ENCODE measurements around the gene DPH5.

DPH5 gene

DNA sequence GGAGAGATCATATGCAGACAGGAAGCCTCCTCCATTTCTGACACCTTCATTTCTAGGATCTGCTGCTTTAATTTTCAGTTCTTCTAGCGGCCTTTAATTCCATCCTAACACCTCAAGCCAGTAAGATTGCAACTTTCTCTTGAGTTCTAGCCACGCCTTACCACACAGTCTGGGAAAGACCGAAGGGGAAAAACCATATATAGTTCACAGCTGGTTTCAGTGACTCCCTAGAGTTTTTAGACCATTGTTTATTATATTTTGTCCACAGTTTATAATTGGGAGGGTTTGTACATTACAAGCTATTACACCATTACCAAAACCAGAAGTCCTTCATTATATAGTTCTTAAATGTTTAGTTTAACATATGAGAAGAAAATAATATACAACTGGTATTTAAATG lies 37.5 kb downstream of the DPH5 start:
- no peak overlapping the region for H3K9ac ChIP-seq (ENCODE audit: insufficient read length, low read depth)
- H3K36me3 ChIP-seq (ENCODE audit: insufficient read depth, insufficient read length, low read length) = peaks cover 43% of the 10 kb centered on the region
- no peaks in the 10 kb centered on the region for H3K27me3 ChIP-seq (ENCODE audit: insufficient read depth, insufficient read length)
- H3K4me1 ChIP-seq (ENCODE audit: insufficient read depth, insufficient read length) = no peaks in the 10 kb centered on the region
- TF ChIP-seq SUZ12 (IDR thresholded peaks at IDR 0.05; ENCODE audit: extremely low read depth, insufficient read depth, insufficient read length) (no peak), ZNF274 (IDR thresholded peaks at IDR 0.05; ENCODE audit: low read depth, low read length) (no peak), YY1 (IDR thresholded peaks at IDR 0.05; ENCODE audit: insufficient read depth, insufficient read length) (no peak)
- no peak for DNase-seq (ENCODE audit: low read depth, low spot score)
- no peak overlapping the region for H3K4me3 ChIP-seq (ENCODE audit: insufficient read length, low read depth)
- H3K9me3 ChIP-seq (ENCODE audit: insufficient read depth, low read length) = no peaks in the 10 kb centered on the region

DNA sequence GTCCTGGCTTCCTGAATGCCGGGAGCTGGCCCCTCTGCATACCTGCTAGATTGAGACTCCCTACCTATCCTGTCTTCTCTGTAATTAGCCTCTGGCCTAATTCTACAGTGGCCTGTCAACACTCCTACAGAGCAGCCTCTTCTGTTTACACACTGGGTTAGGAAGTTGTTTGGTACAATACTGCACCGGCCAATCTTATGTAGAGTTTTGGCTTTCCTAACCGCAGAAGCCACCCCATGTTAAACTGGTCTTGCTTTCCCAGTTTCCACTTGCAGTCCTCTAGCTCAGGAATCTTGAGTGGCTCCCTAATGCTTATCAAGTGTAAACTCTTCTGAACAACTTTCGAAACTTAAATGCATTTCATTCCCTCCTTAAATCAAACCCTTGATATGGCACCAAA lies 42.8 kb downstream of the DPH5 start:
- Histone ChIP-seq H3K9me3 (ENCODE audit: insufficient read depth, low read length) (no peaks in the 10 kb centered on the region), H3K27me3 (ENCODE audit: insufficient read depth, insufficient read length) (no peaks in the 10 kb centered on the region), H3K36me3 (ENCODE audit: insufficient read depth, insufficient read length, low read length) (peaks cover 12% of the 10 kb centered on the region), H3K4me1 (ENCODE audit: insufficient read depth, insufficient read length) (no peaks in the 10 kb centered on the region), H3K9ac (ENCODE audit: insufficient read length, low read depth) (no peak overlapping the region), H3K4me3 (ENCODE audit: insufficient read length, low read depth) (no peak overlapping the region)
- TF ChIP-seq YY1 (IDR thresholded peaks at IDR 0.05; ENCODE audit: insufficient read depth, insufficient read length) (no peak), SUZ12 (IDR thresholded peaks at IDR 0.05; ENCODE audit: extremely low read depth, insufficient read depth, insufficient read length) (no peak), ZNF274 (IDR thresholded peaks at IDR 0.05; ENCODE audit: low read depth, low read length) (no peak)
- DNase-seq (ENCODE audit: low read depth, low spot score) = no peak

DNA sequence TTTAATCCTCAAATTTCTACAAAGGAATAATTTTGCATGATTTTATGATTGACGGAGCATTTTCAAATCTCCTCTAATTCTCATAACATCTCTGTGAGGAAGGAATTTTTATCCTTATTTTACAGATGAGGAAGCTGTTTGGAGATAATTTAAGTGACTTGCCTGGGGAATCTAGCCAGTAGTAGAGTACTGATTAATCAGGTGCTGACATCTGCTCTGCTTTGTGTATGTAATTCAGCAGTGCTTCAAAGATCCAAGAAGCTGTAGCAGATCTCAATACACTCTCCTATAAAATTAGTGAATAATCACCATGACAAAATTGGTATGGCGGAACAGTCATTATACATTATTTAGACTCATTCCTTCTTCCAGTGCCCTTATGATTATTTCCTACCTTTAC lies 46.0 kb downstream of the DPH5 start:
- no peak overlapping the region for H3K4me3 ChIP-seq (ENCODE audit: insufficient read length, low read depth)
- H3K27me3 ChIP-seq (ENCODE audit: insufficient read depth, insufficient read length) = no peaks in the 10 kb centered on the region
- peaks cover 13% of the 10 kb centered on the region for H3K36me3 ChIP-seq (ENCODE audit: insufficient read depth, insufficient read length, low read length)
- H3K9me3 ChIP-seq (ENCODE audit: insufficient read depth, low read length) = no peaks in the 10 kb centered on the region
- DNase-seq (ENCODE audit: low read depth, low spot score) = no peak
- TF ChIP-seq YY1 (IDR thresholded peaks at IDR 0.05; ENCODE audit: insufficient read depth, insufficient read length) (no peak), SUZ12 (IDR thresholded peaks at IDR 0.05; ENCODE audit: extremely low read depth, insufficient read depth, insufficient read length) (no peak)
- no peaks in the 10 kb centered on the region for H3K4me1 ChIP-seq (ENCODE audit: insufficient read depth, insufficient read length)
- no peak overlapping the region for H3K9ac ChIP-seq (ENCODE audit: insufficient read length, low read depth)

DNA sequence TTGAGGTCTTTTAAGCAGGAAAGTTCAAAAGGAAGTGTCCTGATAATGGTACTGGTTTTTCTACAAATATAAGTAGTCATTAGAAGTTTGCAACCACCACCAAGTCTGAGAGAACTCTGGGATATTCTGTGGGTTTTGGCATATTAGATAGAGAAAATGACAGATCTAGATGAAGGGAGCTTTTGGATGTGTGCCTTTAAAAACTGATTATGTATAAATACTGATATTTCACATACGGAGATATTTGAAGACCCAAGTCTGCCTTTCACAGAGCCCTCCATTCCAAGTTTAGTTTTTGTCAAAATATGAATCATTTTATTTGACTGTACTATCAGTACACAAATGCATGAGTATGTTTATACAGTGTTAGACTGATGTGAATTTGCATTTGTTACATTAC lies 48.6 kb downstream of the DPH5 start:
- Histone ChIP-seq H3K36me3 (ENCODE audit: insufficient read depth, insufficient read length, low read length) (peaks cover 6% of the 10 kb centered on the region), H3K9ac (ENCODE audit: insufficient read length, low read depth) (no peak overlapping the region), H3K9me3 (ENCODE audit: insufficient read depth, low read length) (no peaks in the 10 kb centered on the region), H3K27me3 (ENCODE audit: insufficient read depth, insufficient read length) (no peaks in the 10 kb centered on the region), H3K4me3 (ENCODE audit: insufficient read length, low read depth) (no peak overlapping the region), H3K4me1 (ENCODE audit: insufficient read depth, insufficient read length) (no peaks in the 10 kb centered on the region)
- DNase-seq (ENCODE audit: low read depth, low spot score) = no peak
- TF ChIP-seq ZNF274 (IDR thresholded peaks at IDR 0.05; ENCODE audit: low read depth, low read length) (no peak), SUZ12 (IDR thresholded peaks at IDR 0.05; ENCODE audit: extremely low read depth, insufficient read depth, insufficient read length) (no peak), YY1 (IDR thresholded peaks at IDR 0.05; ENCODE audit: insufficient read depth, insufficient read length) (no peak)

DNA sequence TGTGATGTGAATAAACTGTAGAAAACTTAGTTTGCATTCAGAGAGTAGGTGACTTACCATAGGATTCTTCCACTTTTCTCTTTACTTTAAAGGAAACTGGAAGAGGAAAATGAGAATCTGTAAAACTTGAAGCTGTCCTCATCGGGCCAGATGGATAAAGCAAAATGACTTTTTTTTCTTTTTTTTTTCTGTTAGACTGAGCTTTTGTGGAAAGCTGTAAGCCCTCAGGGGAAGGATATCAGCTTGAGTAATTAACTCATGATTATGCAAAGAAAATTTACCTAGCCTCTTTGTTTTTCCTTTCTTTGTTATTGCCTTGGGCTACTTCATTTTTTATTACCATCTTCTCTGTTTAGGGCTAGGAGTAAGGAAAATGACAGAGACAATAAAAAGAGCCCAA lies 53.4 kb downstream of the DPH5 start:
- Histone ChIP-seq H3K4me1 (ENCODE audit: insufficient read depth, insufficient read length) (no peaks in the 10 kb centered on the region), H3K27me3 (ENCODE audit: insufficient read depth, insufficient read length) (no peaks in the 10 kb centered on the region), H3K4me3 (ENCODE audit: insufficient read length, low read depth) (no peak overlapping the region), H3K36me3 (ENCODE audit: insufficient read depth, insufficient read length, low read length) (peaks cover 9% of the 10 kb centered on the region), H3K9ac (ENCODE audit: insufficient read length, low read depth) (no peak overlapping the region), H3K9me3 (ENCODE audit: insufficient read depth, low read length) (no peaks in the 10 kb centered on the region)
- no peak for TF ChIP-seq SUZ12 (IDR thresholded peaks at IDR 0.05; ENCODE audit: extremely low read depth, insufficient read depth, insufficient read length)
- TF ChIP-seq ZNF274 (IDR thresholded peaks at IDR 0.05; ENCODE audit: low read depth, low read length) = no peak
- no peak for TF ChIP-seq YY1 (IDR thresholded peaks at IDR 0.05; ENCODE audit: insufficient read depth, insufficient read length)
- DNase-seq (ENCODE audit: low read depth, low spot score) = no peak

DNA sequence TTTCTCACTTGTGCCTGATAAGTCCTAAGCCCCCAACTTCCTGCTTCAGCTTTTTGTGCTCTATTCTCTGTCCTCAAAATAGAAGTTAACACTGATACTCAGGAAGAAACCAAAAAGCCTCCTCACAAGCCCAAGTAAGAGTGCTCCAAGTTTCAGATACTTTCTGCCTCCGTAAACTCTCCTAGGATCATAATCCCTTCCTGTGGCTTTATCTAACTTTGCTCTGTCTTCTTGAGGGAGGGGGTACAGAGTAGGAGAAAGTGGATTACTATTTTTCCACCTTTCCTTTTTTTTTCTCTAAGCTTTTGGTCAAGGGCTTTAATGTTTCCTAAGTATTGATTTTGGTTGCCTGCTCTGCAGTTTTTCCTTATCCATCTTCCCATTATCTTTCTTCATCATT lies 54.6 kb downstream of the DPH5 start:
- TF ChIP-seq ZNF274 (IDR thresholded peaks at IDR 0.05; ENCODE audit: low read depth, low read length) (no peak), SUZ12 (IDR thresholded peaks at IDR 0.05; ENCODE audit: extremely low read depth, insufficient read depth, insufficient read length) (no peak), YY1 (IDR thresholded peaks at IDR 0.05; ENCODE audit: insufficient read depth, insufficient read length) (no peak)
- no peak overlapping the region for H3K4me3 ChIP-seq (ENCODE audit: insufficient read length, low read depth)
- H3K9me3 ChIP-seq (ENCODE audit: insufficient read depth, low read length) = no peaks in the 10 kb centered on the region
- no peak for DNase-seq (ENCODE audit: low read depth, low spot score)
- no peaks in the 10 kb centered on the region for H3K27me3 ChIP-seq (ENCODE audit: insufficient read depth, insufficient read length)
- no peak overlapping the region for H3K9ac ChIP-seq (ENCODE audit: insufficient read length, low read depth)
- H3K4me1 ChIP-seq (ENCODE audit: insufficient read depth, insufficient read length) = no peaks in the 10 kb centered on the region
- H3K36me3 ChIP-seq (ENCODE audit: insufficient read depth, insufficient read length, low read length) = peaks cover 15% of the 10 kb centered on the region

DNA sequence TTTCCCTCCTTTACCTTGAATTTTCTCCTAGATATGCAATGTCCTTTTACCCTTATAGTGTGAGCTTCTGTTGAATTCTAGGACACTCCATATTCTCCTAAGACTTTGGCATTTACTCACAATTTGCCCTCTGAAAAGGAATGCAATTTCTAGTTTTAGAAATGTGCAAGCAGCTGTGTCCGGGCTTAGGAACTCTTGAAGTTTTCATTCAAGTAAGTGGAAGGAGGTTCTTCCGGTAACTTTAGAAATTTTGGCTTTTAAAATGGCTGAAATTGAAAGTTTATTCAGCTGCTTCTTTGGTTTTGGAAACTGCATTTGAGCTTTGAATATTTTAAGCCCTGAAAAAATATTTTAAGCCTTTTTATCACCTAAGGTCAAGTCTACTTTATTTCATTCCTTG lies 56.3 kb downstream of the DPH5 start:
- no peak for TF ChIP-seq SUZ12 (IDR thresholded peaks at IDR 0.05; ENCODE audit: extremely low read depth, insufficient read depth, insufficient read length)
- TF ChIP-seq YY1 (IDR thresholded peaks at IDR 0.05; ENCODE audit: insufficient read depth, insufficient read length) = no peak
- no peak for TF ChIP-seq ZNF274 (IDR thresholded peaks at IDR 0.05; ENCODE audit: low read depth, low read length)
- H3K9ac ChIP-seq (ENCODE audit: insufficient read length, low read depth) = no peak overlapping the region
- DNase-seq (ENCODE audit: low read depth, low spot score) = no peak

DNA sequence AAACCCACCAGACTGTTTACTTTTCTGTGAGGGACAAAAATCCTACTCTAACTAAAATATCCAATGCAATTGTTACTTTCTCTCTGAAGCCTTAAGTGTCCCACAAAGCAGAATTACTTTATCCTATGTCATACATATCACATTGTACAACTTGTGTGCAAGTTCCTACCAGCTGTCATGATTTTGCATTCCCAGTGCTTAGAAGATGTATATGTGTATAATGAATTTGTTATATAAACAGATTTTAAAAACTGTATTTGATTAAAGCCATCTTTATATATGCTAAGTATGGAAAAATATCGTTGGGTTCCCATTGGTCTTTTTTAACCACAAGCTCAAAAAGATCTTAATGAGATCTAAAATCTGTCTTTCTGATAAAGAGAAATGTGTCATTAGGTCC lies 57.0 kb downstream of the DPH5 start:
- peaks cover 25% of the 10 kb centered on the region for H3K36me3 ChIP-seq (ENCODE audit: insufficient read depth, insufficient read length, low read length)
- TF ChIP-seq ZNF274 (IDR thresholded peaks at IDR 0.05; ENCODE audit: low read depth, low read length) (no peak), SUZ12 (IDR thresholded peaks at IDR 0.05; ENCODE audit: extremely low read depth, insufficient read depth, insufficient read length) (no peak), YY1 (IDR thresholded peaks at IDR 0.05; ENCODE audit: insufficient read depth, insufficient read length) (no peak)
- no peak overlapping the region for H3K9ac ChIP-seq (ENCODE audit: insufficient read length, low read depth)
- no peaks in the 10 kb centered on the region for H3K27me3 ChIP-seq (ENCODE audit: insufficient read depth, insufficient read length)
- H3K9me3 ChIP-seq (ENCODE audit: insufficient read depth, low read length) = no peaks in the 10 kb centered on the region
- no peaks in the 10 kb centered on the region for H3K4me1 ChIP-seq (ENCODE audit: insufficient read depth, insufficient read length)
- H3K4me3 ChIP-seq (ENCODE audit: insufficient read length, low read depth) = no peak overlapping the region
- no peak for DNase-seq (ENCODE audit: low read depth, low spot score)

More for the DNA sequence above, 56.3 kb downstream of the DPH5 start:
- Histone ChIP-seq H3K36me3 (ENCODE audit: insufficient read depth, insufficient read length, low read length) (peaks cover 24% of the 10 kb centered on the region), H3K9me3 (ENCODE audit: insufficient read depth, low read length) (no peaks in the 10 kb centered on the region), H3K27me3 (ENCODE audit: insufficient read depth, insufficient read length) (no peaks in the 10 kb centered on the region), H3K4me1 (ENCODE audit: insufficient read depth, insufficient read length) (no peaks in the 10 kb centered on the region), H3K4me3 (ENCODE audit: insufficient read length, low read depth) (no peak overlapping the region)

Data from NT2/D1 (cell line).